Esophagus squamous epithelium (tissue), 4 donors: ENCODE results near the gene FTH1.

Source experiments
- POLR2A ChIP-seq, 4 donors: fragments of 450-650 bp; IDR thresholded peaks; one replicate each; pipeline ENCODE4 v1.6.1; 2017; ENCODE audit warnings: antibody characterized with exemption in 4 of 4, mild to moderate bottlenecking in 4 of 4, moderate library complexity in 3 of 4
- TF ChIP-seq, protein P1 (sequence below), 6 experiments: fragments of 450-650 bp in 4 of 6; fragments of 200-600 bp in 2 of 6; sonication (generic) in 2 of 6; IDR thresholded peaks; one replicate each; pipeline ENCODE4 v1.5.1; 2016 to 2019; ENCODE audit warnings: antibody characterized with exemption in 6 of 6, mild to moderate bottlenecking in 4 of 6, moderate library complexity in 4 of 6

DNA sequence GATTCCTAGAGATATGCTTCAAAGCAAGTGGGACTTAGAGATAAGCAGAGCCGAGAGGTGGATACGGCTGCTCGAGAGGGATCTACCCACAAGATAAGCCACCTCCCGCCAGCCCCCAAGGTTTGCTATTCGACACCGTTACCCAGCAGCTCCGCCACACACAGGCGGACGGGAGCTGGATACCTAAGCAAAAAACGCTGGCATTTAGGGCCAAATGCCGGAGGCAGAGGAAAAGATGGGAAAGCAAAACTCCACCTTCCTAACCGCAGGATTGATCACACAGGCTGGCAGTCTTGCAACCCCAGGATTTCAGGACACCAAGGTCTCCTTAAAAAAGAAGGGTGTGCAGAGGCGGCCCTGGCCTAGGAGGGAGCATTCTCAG is 709 bp downstream of the FTH1 start:
- TF ChIP-seq, protein P1, sequence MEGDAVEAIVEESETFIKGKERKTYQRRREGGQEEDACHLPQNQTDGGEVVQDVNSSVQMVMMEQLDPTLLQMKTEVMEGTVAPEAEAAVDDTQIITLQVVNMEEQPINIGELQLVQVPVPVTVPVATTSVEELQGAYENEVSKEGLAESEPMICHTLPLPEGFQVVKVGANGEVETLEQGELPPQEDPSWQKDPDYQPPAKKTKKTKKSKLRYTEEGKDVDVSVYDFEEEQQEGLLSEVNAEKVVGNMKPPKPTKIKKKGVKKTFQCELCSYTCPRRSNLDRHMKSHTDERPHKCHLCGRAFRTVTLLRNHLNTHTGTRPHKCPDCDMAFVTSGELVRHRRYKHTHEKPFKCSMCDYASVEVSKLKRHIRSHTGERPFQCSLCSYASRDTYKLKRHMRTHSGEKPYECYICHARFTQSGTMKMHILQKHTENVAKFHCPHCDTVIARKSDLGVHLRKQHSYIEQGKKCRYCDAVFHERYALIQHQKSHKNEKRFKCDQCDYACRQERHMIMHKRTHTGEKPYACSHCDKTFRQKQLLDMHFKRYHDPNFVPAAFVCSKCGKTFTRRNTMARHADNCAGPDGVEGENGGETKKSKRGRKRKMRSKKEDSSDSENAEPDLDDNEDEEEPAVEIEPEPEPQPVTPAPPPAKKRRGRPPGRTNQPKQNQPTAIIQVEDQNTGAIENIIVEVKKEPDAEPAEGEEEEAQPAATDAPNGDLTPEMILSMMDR (IDR thresholded peaks at IDR 0.05): no peak
- no peak for TF ChIP-seq POLR2A (IDR thresholded peaks at IDR 0.05)
